ENCODE measurements around the gene ATF4. TPM values are rescaled to one million over a fixed set of nuclear protein-coding genes. Genes with fewer than 3 reads are reported as not detected.

Gene ATF4
- total and polyA plus RNA-seq, 2 of the 13 experiments (the other 11 are each of a cell fraction or from before 2014, with no cell fraction given), result 486 to 1,297 TPM

DNA sequence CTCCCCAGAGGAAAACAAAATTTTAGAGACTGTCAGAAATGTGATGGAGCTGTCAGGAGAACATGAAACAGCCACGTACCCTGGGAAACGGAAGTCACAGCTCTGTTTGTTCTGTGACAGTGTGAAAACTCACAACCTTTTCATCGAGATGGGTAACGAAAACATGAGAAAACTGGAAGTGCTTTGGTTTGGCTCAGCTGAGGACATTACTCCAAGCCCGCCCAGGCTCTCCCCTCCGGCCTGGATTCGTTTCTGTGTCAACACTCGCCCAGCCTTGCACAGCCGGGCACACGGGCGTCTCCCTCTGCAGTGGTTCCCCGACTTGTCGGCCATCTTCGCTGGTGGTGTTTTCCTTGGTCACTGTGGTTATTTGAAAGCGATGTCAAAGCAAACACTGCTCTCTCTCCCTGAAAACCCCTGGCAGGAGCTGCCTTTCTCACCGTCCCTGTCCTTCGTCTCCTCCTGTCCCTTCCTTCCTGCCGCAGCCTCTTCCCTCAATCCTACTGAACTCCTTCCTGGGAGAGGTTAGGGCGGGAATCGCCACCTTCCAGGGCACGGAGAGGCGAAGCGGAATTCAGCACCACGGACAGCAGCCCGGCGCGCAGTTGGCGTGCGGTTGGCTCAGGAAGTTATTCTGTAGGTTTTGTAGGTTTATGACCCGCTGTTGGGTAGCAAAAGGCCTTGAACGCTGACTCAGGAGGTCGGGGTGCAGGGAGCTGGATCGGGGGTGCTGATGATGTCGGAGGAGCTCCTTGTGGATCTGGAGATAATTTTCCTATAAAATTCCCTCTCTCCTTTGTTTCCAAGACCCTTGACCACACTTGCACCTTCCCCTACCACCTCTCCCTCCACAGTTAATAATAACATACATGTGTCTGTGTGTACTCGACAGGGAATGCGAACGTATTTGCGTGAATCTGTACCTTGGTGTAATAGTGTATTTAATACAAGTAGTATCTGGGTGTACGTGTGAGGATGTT, 25.3 kb downstream of the ATF4 start (continued):
- TF ChIP-seq, protein P1, sequence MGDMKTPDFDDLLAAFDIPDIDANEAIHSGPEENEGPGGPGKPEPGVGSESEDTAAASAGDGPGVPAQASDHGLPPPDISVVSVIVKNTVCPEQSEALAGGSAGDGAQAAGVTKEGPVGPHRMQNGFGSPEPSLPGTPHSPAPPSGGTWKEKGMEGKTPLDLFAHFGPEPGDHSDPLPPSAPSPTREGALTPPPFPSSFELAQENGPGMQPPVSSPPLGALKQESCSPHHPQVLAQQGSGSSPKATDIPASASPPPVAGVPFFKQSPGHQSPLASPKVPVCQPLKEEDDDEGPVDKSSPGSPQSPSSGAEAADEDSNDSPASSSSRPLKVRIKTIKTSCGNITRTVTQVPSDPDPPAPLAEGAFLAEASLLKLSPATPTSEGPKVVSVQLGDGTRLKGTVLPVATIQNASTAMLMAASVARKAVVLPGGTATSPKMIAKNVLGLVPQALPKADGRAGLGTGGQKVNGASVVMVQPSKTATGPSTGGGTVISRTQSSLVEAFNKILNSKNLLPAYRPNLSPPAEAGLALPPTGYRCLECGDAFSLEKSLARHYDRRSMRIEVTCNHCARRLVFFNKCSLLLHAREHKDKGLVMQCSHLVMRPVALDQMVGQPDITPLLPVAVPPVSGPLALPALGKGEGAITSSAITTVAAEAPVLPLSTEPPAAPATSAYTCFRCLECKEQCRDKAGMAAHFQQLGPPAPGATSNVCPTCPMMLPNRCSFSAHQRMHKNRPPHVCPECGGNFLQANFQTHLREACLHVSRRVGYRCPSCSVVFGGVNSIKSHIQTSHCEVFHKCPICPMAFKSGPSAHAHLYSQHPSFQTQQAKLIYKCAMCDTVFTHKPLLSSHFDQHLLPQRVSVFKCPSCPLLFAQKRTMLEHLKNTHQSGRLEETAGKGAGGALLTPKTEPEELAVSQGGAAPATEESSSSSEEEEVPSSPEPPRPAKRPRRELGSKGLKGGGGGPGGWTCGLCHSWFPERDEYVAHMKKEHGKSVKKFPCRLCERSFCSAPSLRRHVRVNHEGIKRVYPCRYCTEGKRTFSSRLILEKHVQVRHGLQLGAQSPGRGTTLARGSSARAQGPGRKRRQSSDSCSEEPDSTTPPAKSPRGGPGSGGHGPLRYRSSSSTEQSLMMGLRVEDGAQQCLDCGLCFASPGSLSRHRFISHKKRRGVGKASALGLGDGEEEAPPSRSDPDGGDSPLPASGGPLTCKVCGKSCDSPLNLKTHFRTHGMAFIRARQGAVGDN (CRISPR knock-in tag; IDR thresholded peaks at IDR 0.05), result peak; percentile 52
- TF ChIP-seq SP2 (CRISPR knock-in tag; IDR thresholded peaks at IDR 0.05), result no peak
- TF ChIP-seq CCDC6 (CRISPR knock-in tag; IDR thresholded peaks at IDR 0.05), result peak; percentile 82; the same call in 1 of the 2 replicates
- peak; percentile 36; the same call in 1 of the 2 replicates for TF ChIP-seq ZNF431 (CRISPR knock-in tag; IDR thresholded peaks at IDR 0.05; ENCODE audit: borderline replicate concordance, low read depth)
- peak; percentile 45 for TF ChIP-seq GABPB1 (CRISPR knock-in tag; IDR thresholded peaks at IDR 0.05)
- 0 out of 2 replicates have a peak, but pooled peaks have one; percentile 62 for TF ChIP-seq ELF4 (CRISPR knock-in tag; IDR thresholded peaks at IDR 0.05; ENCODE audit: borderline replicate concordance)
- peak; percentile 86; the same call in 1 of the 2 replicates for TF ChIP-seq ZNF12 (CRISPR knock-in tag; IDR thresholded peaks at IDR 0.05)
- no peak for TF ChIP-seq NR3C1 (CRISPR knock-in tag; IDR thresholded peaks at IDR 0.05)
- TF ChIP-seq, protein P2, sequence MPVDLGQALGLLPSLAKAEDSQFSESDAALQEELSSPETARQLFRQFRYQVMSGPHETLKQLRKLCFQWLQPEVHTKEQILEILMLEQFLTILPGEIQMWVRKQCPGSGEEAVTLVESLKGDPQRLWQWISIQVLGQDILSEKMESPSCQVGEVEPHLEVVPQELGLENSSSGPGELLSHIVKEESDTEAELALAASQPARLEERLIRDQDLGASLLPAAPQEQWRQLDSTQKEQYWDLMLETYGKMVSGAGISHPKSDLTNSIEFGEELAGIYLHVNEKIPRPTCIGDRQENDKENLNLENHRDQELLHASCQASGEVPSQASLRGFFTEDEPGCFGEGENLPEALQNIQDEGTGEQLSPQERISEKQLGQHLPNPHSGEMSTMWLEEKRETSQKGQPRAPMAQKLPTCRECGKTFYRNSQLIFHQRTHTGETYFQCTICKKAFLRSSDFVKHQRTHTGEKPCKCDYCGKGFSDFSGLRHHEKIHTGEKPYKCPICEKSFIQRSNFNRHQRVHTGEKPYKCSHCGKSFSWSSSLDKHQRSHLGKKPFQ (CRISPR knock-in tag; IDR thresholded peaks at IDR 0.05; ENCODE audit: insufficient replicate concordance), result peak; percentile 49
- peak; percentile 96; the same call in 1 of the 2 replicates for TF ChIP-seq ATAD3A (CRISPR knock-in tag; IDR thresholded peaks at IDR 0.05)
- TF ChIP-seq, protein P3, sequence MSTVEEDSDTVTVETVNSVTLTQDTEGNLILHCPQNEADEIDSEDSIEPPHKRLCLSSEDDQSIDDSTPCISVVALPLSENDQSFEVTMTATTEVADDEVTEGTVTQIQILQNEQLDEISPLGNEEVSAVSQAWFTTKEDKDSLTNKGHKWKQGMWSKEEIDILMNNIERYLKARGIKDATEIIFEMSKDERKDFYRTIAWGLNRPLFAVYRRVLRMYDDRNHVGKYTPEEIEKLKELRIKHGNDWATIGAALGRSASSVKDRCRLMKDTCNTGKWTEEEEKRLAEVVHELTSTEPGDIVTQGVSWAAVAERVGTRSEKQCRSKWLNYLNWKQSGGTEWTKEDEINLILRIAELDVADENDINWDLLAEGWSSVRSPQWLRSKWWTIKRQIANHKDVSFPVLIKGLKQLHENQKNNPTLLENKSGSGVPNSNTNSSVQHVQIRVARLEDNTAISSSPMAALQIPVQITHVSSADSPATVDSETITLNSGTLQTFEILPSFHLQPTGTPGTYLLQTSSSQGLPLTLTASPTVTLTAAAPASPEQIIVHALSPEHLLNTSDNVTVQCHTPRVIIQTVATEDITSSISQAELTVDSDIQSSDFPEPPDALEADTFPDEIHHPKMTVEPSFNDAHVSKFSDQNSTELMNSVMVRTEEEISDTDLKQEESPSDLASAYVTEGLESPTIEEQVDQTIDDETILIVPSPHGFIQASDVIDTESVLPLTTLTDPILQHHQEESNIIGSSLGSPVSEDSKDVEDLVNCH (CRISPR knock-in tag; IDR thresholded peaks at IDR 0.05), result peak; percentile 60; the same call in 1 of the 2 replicates
- TF ChIP-seq ZBTB38 (CRISPR knock-in tag; IDR thresholded peaks at IDR 0.05), result 0 out of 2 replicates have a peak, but pooled peaks have one; percentile 28
- no peak for TF ChIP-seq SMARCE1 (IDR thresholded peaks at IDR 0.05; ENCODE audit: borderline replicate concordance)

Measured in HepG2 (cell line).